GM21529 (cell line): ENCODE data around the gene HCFC1R1.

Experiments used
- ATAC-seq: cut with Tn5 transposase; IDR thresholded peaks from one replicate; pipeline ENCODE4 v1.9.1; 2021; ENCODE audit not compliant: unreplicated experiment

The HCFC1R1 gene

GRCh38 chr16:2976673-2977072, 47.1 kb downstream of the HCFC1R1 start:
- ATAC-seq, result no peak

GRCh38 chr16:2976201-2976600, 47.5 kb downstream of the HCFC1R1 start:
- ATAC-seq, result no peak

- no peak for ATAC-seq
These were observed 48.5 kb downstream of the HCFC1R1 start for GRCh38 chr16:2975161-2975795.

- no peak for ATAC-seq
These were observed 49.3 kb downstream of the HCFC1R1 start for GRCh38 chr16:2974319-2975056.

- ATAC-seq, result no peak
These were observed 50.0 kb downstream of the HCFC1R1 start for GRCh38 chr16:2973605-2974318.

GRCh38 chr16:2973093-2973492, 50.6 kb downstream of the HCFC1R1 start:
- no peak for ATAC-seq
